Endothelial cell of umbilical vein (primary cell): ENCODE measurements around the gene ESPNL. TPM values are rescaled to one million over a fixed set of nuclear protein-coding genes. Genes with fewer than 3 reads are reported as not detected.

ENCODE experiments used
- BruUV-seq: library from RNA; stranded (reverse); fragments of 400-500 nt; replicated peaks from 2 replicates; lab custom pipeline; 2021; lab: Mats Ljungman, UMichigan
- CTCF ChIA-PET: fragments of 300-600, 350-600 bp; sonication (Branson Sonifier 250); formaldehyde crosslinking; loops from one replicate; lab custom pipeline; 2021; ENCODE audit warnings: antibody characterized with exemption, inconsistent platforms; lab: Charles Lee
- POLR2A ChIA-PET: fragments of 300-600, 350-600 bp; sonication (Branson Sonifier 250); formaldehyde crosslinking; loops from one replicate; lab custom pipeline; 2021; ENCODE audit warnings: antibody characterized with exemption, inconsistent platforms; lab: Charles Lee
- DNase-seq: peaks from one replicate; pipeline ENCODE4 v3.0.0-alpha.2; 2011; ENCODE audit warnings: low read depth, low spot score
- FAIRE-seq: peaks from 2 replicates; lab custom pipeline; 2011; peaks lifted over from hg19 to GRCh38; lab: Jason Lieb, UNC
- H2AFZ ChIP-seq: 2 replicates; pipeline ENCODE4 v1.6.0; 2012; ENCODE audit warnings: low read depth, low read length, control low read depth, inconsistent platforms
- H3K27ac ChIP-seq: 2 replicates; pipeline ENCODE4 v1.5.1; 2011; ENCODE audit warnings: low read depth, mild to moderate bottlenecking, control low read depth, low read length, moderate library complexity; ENCODE audit not compliant: insufficient read depth
- H3K27me3 ChIP-seq, 2 experiments: 2 replicates each; pipeline versions ENCODE4 v1.6.0 to v1.6.1; 2011; ENCODE audit warnings: low read length in 2 of 2, mixed read lengths in 1 of 2; ENCODE audit not compliant: control insufficient read depth in 2 of 2, insufficient read depth in 2 of 2
- H3K36me3 ChIP-seq, 2 experiments: 2 replicates in 1 of 2; 3 replicates in 1 of 2; pipeline ENCODE4 v1.5.1; 2011; ENCODE audit warnings: low read length in 2 of 2, mild to moderate bottlenecking in 1 of 2, moderate library complexity in 1 of 2; ENCODE audit not compliant: control insufficient read depth in 2 of 2, insufficient read depth in 2 of 2; ENCODE audit errors: extremely low read depth in 1 of 2
- H3K4me1 ChIP-seq: 3 replicates; pipeline ENCODE4 v1.5.1; 2011; ENCODE audit warnings: mild to moderate bottlenecking, low read length; ENCODE audit not compliant: control insufficient read depth, insufficient read depth; ENCODE audit errors: extremely low read depth
- H3K4me2 ChIP-seq: 2 replicates; pipeline ENCODE4 v1.6.1; 2011; ENCODE audit warnings: low read length, control low read depth, mixed read lengths; ENCODE audit not compliant: insufficient read depth
- H3K4me3 ChIP-seq, 3 experiments: fragments of 200-600 bp in 1 of 3; sonication (generic), shearing (Covaris generic) in 1 of 3; replicated peaks in 1 of 3; 2 replicates each; pipeline ENCODE4 v1.5.1; 2011 to 2016; ENCODE audit warnings: control low read depth in 3 of 3, low read length in 3 of 3, mild to moderate bottlenecking in 2 of 3, inconsistent platforms in 1 of 3, low read depth in 1 of 3, moderate library complexity in 1 of 3; ENCODE audit not compliant: insufficient read depth in 1 of 3
- H3K79me2 ChIP-seq: 2 replicates; pipeline ENCODE4 v1.6.0; 2012; ENCODE audit warnings: low read length, inconsistent platforms; ENCODE audit not compliant: control insufficient read depth, insufficient read depth
- H3K9ac ChIP-seq: replicated peaks from 2 replicates; pipeline ENCODE3; 2011; ENCODE audit warnings: low read length, control low read depth; ENCODE audit not compliant: insufficient read depth; ENCODE audit errors: extremely low read depth
- H3K9me1 ChIP-seq: replicated peaks from 3 replicates; pipeline ENCODE4 v1.6.0; 2011; ENCODE audit warnings: mild to moderate bottlenecking, low read length; ENCODE audit not compliant: control insufficient read depth, insufficient read depth; ENCODE audit errors: extremely low read depth
- H3K9me3 ChIP-seq: replicated peaks from 2 replicates; pipeline ENCODE4 v1.5.1; 2012; ENCODE audit warnings: low read length, inconsistent platforms; ENCODE audit not compliant: control insufficient read depth, insufficient read depth
- H4K20me1 ChIP-seq: replicated peaks from 2 replicates; pipeline ENCODE3; 2011; ENCODE audit warnings: mild to moderate bottlenecking, low read length; ENCODE audit not compliant: control insufficient read depth, insufficient read depth; ENCODE audit errors: extremely low read depth
- CTCF ChIP-seq, 2 donors: IDR thresholded peaks; 1 replicate in 1 of 2; 2 replicates in 1 of 2; pipeline ENCODE4 v1.5.1; 2011; ENCODE audit warnings: low read length in 2 of 2, mild to moderate bottlenecking in 2 of 2, moderate library complexity in 2 of 2, control low read depth in 1 of 2, inconsistent platforms in 1 of 2, low read depth in 1 of 2; ENCODE audit not compliant: insufficient read depth in 1 of 2; ENCODE audit errors: extremely low read depth in 1 of 2
- EZH2 ChIP-seq: IDR thresholded peaks from 2 replicates; pipeline ENCODE4 v1.6.1; 2012; ENCODE audit warnings: borderline replicate concordance, low read depth, mild to moderate bottlenecking, moderate library complexity, low read length, inconsistent platforms; ENCODE audit not compliant: severe bottlenecking
- FOS ChIP-seq: IDR thresholded peaks from 2 replicates; pipeline ENCODE4 v1.6.1; 2011; ENCODE audit warnings: mild to moderate bottlenecking, low read length, moderate library complexity, borderline replicate concordance; ENCODE audit not compliant: insufficient read depth
- GATA2 ChIP-seq: IDR thresholded peaks from 2 replicates; pipeline ENCODE4 v1.7.0; 2011; ENCODE audit warnings: low read depth, mild to moderate bottlenecking, moderate library complexity, mixed read lengths, low read length; ENCODE audit not compliant: insufficient read length, insufficient read depth
- JUN ChIP-seq: IDR thresholded peaks from 2 replicates; pipeline ENCODE4 v1.6.1; 2011; ENCODE audit warnings: borderline replicate concordance, low read depth; ENCODE audit not compliant: insufficient read length, insufficient read depth
- MAX ChIP-seq: IDR thresholded peaks from 2 replicates; pipeline ENCODE4 v1.6.1; 2011; ENCODE audit not compliant: insufficient read depth, insufficient read length
- MYC ChIP-seq: IDR thresholded peaks from one replicate; pipeline ENCODE4 v1.6.1; 2011; ENCODE audit warnings: mild to moderate bottlenecking, low read depth, low read length
- POLR2A ChIP-seq: IDR thresholded peaks from 2 replicates; pipeline ENCODE4 v1.6.1; 2012; ENCODE audit warnings: low read depth, mild to moderate bottlenecking, control low read depth, low read length
- POLR2AphosphoS5 ChIP-seq: IDR thresholded peaks from 2 replicates; pipeline ENCODE4 v1.6.1; 2012; ENCODE audit warnings: low read depth, mild to moderate bottlenecking, control low read depth, low read length, moderate library complexity; ENCODE audit not compliant: insufficient read depth
- dilution Hi-C: fragments of 300-500 bp; cut with MboI; formaldehyde crosslinking; loops from one replicate; pipeline ENCODE4 v1.15.0; 2019; ENCODE audit warnings: low sequenced_read_pairs; ENCODE audit not compliant: extremely low pct_ligation_motif_present
- intact Hi-C: fragments of 100-400 bp; cut with micrococcal nuclease; formaldehyde crosslinking; loops from one replicate; pipeline ENCODE4 v1.10.0; 2022
- polyA plus RNA-seq, 4 experiments: library from polyadenylated mRNA; depleted of rRNA in 3 of 4; stranded (reverse) in 3 of 4; unstranded in 1 of 4; fragments of >200 nt; gene quantifications; 2 replicates each; pipeline versions ENCODE4 v1.2.1 to v1.2.3, GENCODE V29; 2011 to 2012; ENCODE audit warnings: missing spikeins in 1 of 4
- total RNA-seq: library from RNA; stranded (reverse); gene quantifications from 2 replicates; pipeline ENCODE4 v1.2.3, GENCODE V29; 2021

ESPNL gene
- total and polyA plus RNA-seq, 2 donors (not counting 3 experiments of a cell fraction or from before 2014, with no cell fraction given), result not detected

- H3K27ac ChIP-seq, result no peak overlapping the region
- H3K9me1 ChIP-seq, result no peaks in the 10 kb centered on the region
- H3K4me2 ChIP-seq, result no peak overlapping the region
- ChIA-PET POLR2A (no interaction called here), CTCF (no interaction called here)
- no peaks in the 10 kb centered on the region for H3K36me3 ChIP-seq
- no peaks in the 10 kb centered on the region for H3K9me3 ChIP-seq
- no peaks in the 10 kb centered on the region for H3K4me1 ChIP-seq
- DNase-seq (no peak), FAIRE-seq (no peak)
- no peak overlapping the region for H3K4me3 ChIP-seq
- dilution Hi-C loops, result no loop called here
- no TSS peak for BruUV-seq
- H3K9ac ChIP-seq, result no peak overlapping the region
- intact Hi-C loops, result no loop called here
- H3K27me3 ChIP-seq, result no peaks in the 10 kb centered on the region
- H4K20me1 ChIP-seq, result no peaks in the 10 kb centered on the region
- H3K79me2 ChIP-seq, result no peaks in the 10 kb centered on the region
- H2AFZ ChIP-seq, result no peak overlapping the region
- TF ChIP-seq POLR2A (no peak), FOS (no peak), JUN (no peak), EZH2 (no peak), MYC (no peak), GATA2 (no peak), MAX (no peak), CTCF (IDR thresholded peaks at IDR 0.05; ENCODE audit: extremely low read depth in 1 of 2, insufficient read depth in 1 of 2, low read depth in 1 of 2, low read length in 2 of 2) (no peak), POLR2AphosphoS5 (no peak)
These were observed 35.5 kb downstream of the ESPNL start for GRCh38 chr2:238135601-238136150.
